Loucy (cell line): ENCODE results near the gene CLCA1.

Source experiments
- H2AFZ ChIP-seq: fragments of 200-600 bp; sonication (generic); 2 replicates; pipeline ENCODE4 v1.6.0; 2016; ENCODE audit warnings: antibody characterized with exemption, mild to moderate bottlenecking, low read length, moderate library complexity
- H3F3A ChIP-seq: fragments of 200-600 bp; 2 replicates; pipeline ENCODE4 v1.6.0; 2016; ENCODE audit warnings: antibody characterized with exemption, low read depth, mild to moderate bottlenecking
- H3K27me3 ChIP-seq: fragments of 200-600 bp; sonication (generic); 2 replicates; pipeline ENCODE4 v1.6.1; 2014; ENCODE audit warnings: low read length, mild to moderate bottlenecking; ENCODE audit not compliant: insufficient read depth, poor library complexity, severe bottlenecking
- H3K36me3 ChIP-seq: fragments of 200-600 bp; sonication (generic); 2 replicates; pipeline ENCODE4 v1.6.1; 2016; ENCODE audit warnings: low read length; ENCODE audit not compliant: insufficient read depth
- H3K4me1 ChIP-seq: fragments of 200-600 bp; sonication (generic); 2 replicates; pipeline ENCODE4 v1.5.1; 2014; ENCODE audit warnings: low read length, mild to moderate bottlenecking; ENCODE audit not compliant: insufficient read depth, poor library complexity, severe bottlenecking
- H3K4me2 ChIP-seq: fragments of 200-600 bp; sonication (generic); 2 replicates; pipeline ENCODE4 v1.6.0; 2014; ENCODE audit warnings: antibody characterized with exemption, low read length, low read depth, mild to moderate bottlenecking; ENCODE audit not compliant: poor library complexity, severe bottlenecking
- H3K4me3 ChIP-seq: fragments of 200-600 bp; sonication (generic); 2 replicates; pipeline ENCODE4 v1.5.1; 2014; ENCODE audit warnings: low read length, mild to moderate bottlenecking, mixed read lengths; ENCODE audit not compliant: poor library complexity, severe bottlenecking
- H3K79me2 ChIP-seq: fragments of 200-600 bp; sonication (generic); 2 replicates; pipeline ENCODE4 v1.6.1; 2014; ENCODE audit warnings: low read length; ENCODE audit not compliant: insufficient read depth
- H3K9ac ChIP-seq: fragments of 200-600 bp; sonication (generic); 2 replicates; pipeline ENCODE4 v1.6.0; 2014; ENCODE audit warnings: mild to moderate bottlenecking, low read depth, low read length, moderate library complexity; ENCODE audit not compliant: poor library complexity, severe bottlenecking
- H3K9me2 ChIP-seq: fragments of 200-600 bp; sonication (generic); replicated peaks from 2 replicates; pipeline ENCODE4 v1.6.1; 2016; ENCODE audit warnings: low read depth, low read length, mixed read lengths
- H3K9me3 ChIP-seq: fragments of 200-600 bp; sonication (generic); 2 replicates; pipeline ENCODE4 v1.6.1; 2014; ENCODE audit warnings: mild to moderate bottlenecking, antibody characterized with exemption, low read length, low read depth; ENCODE audit not compliant: insufficient read depth
- H4K20me1 ChIP-seq: fragments of 200-600 bp; sonication (generic); 2 replicates; pipeline ENCODE4 v1.6.0; 2014; ENCODE audit warnings: antibody characterized with exemption, low read length, mild to moderate bottlenecking; ENCODE audit not compliant: insufficient read depth, poor library complexity, severe bottlenecking
- CTCF ChIP-seq: fragments of 200-600 bp; sonication (generic); conservative IDR thresholded peaks from 2 replicates; pipeline ENCODE4 v1.5.1; 2014; ENCODE audit warnings: mild to moderate bottlenecking, antibody characterized with exemption, low read length
- EZH2phosphoT487 ChIP-seq: fragments of 200-600 bp; IDR thresholded peaks from 2 replicates; pipeline ENCODE4 v1.6.1; 2018; ENCODE audit warnings: antibody characterized with exemption, mild to moderate bottlenecking, moderate library complexity, borderline replicate concordance

Gene CLCA1

DNA sequence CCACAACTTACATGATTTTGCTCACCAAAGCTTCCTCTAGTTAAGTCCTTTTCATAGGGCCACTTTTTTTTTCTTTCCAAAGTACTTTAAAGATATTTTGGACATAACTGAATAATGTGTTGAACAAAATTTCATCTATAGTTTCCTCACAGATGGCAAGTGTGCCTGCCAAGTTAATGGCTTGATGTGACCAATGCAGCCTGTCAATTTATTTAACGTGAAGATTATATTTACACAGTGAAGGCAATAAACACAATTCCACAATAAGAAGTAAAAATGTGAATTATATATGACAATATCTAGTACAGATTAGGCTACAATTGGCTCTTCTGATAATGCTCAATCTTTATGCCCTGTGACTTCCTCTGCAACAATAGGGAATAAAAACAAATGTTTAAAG is 26.7 kb upstream of the CLCA1 start:
- H3K27me3 ChIP-seq = no peaks in the 10 kb centered on the region
- no peaks in the 10 kb centered on the region for H3F3A ChIP-seq
- TF ChIP-seq EZH2phosphoT487 = no peak
- no peaks in the 10 kb centered on the region for H3K9me3 ChIP-seq
- H3K4me2 ChIP-seq = no peak overlapping the region
- no peak overlapping the region for H3K4me3 ChIP-seq
- no peaks in the 10 kb centered on the region for H4K20me1 ChIP-seq
- H3K4me1 ChIP-seq = no peaks in the 10 kb centered on the region
- H3K79me2 ChIP-seq = no peaks in the 10 kb centered on the region
- H2AFZ ChIP-seq = no peak overlapping the region
- H3K9me2 ChIP-seq = no peaks in the 10 kb centered on the region
- H3K9ac ChIP-seq = no peak overlapping the region
- H3K36me3 ChIP-seq = no peaks in the 10 kb centered on the region

- Histone ChIP-seq H3K36me3 (no peaks in the 10 kb centered on the region), H3K4me2 (no peak overlapping the region), H3F3A (no peaks in the 10 kb centered on the region), H3K9me3 (no peaks in the 10 kb centered on the region), H3K27me3 (no peaks in the 10 kb centered on the region), H3K4me3 (no peak overlapping the region), H3K79me2 (no peaks in the 10 kb centered on the region), H4K20me1 (no peaks in the 10 kb centered on the region), H3K9me2 (no peaks in the 10 kb centered on the region), H3K4me1 (no peaks in the 10 kb centered on the region), H2AFZ (no peak overlapping the region), H3K9ac (no peak overlapping the region)
- no peak for TF ChIP-seq EZH2phosphoT487
- no peak for TF ChIP-seq CTCF
These were observed 22.8 kb upstream of the CLCA1 start for GRCh38 chr1:86445919-86446318.

DNA sequence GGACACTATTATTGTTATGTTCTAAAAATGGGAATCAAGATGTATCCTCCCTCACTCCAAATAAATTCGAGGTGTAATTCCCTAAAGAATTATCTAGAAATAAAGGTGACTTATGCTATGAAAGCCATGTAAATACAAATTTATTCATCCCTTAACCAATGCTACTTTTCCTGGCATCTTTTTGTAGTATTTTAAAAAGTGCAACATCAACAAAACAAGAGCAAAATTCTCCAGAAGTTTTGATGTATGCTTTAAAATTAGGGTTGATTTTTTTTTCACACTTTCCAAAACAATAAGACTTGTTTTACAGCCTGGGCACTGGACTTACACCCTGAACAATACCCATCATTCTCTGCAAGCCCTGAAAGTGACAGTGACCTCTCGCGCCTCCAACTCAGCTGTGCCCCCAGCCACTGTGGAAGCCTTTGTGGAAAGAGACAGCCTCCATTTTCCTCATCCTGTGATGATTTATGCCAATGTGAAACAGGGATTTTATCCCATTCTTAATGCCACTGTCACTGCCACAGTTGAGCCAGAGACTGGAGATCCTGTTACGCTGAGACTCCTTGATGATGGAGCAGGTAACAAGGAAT is 21.4 kb upstream of the CLCA1 start:
- no peaks in the 10 kb centered on the region for H3K36me3 ChIP-seq
- H3K4me2 ChIP-seq = no peak overlapping the region
- H3K4me1 ChIP-seq = no peaks in the 10 kb centered on the region
- H3K79me2 ChIP-seq = no peaks in the 10 kb centered on the region
- no peak overlapping the region for H3K9ac ChIP-seq
- no peaks in the 10 kb centered on the region for H3K9me2 ChIP-seq
- H3K9me3 ChIP-seq = no peaks in the 10 kb centered on the region
- TF ChIP-seq CTCF (no peak), EZH2phosphoT487 (no peak)
- no peaks in the 10 kb centered on the region for H3F3A ChIP-seq
- H2AFZ ChIP-seq = no peak overlapping the region
- H4K20me1 ChIP-seq = no peaks in the 10 kb centered on the region
- H3K4me3 ChIP-seq = no peak overlapping the region
- no peaks in the 10 kb centered on the region for H3K27me3 ChIP-seq

DNA sequence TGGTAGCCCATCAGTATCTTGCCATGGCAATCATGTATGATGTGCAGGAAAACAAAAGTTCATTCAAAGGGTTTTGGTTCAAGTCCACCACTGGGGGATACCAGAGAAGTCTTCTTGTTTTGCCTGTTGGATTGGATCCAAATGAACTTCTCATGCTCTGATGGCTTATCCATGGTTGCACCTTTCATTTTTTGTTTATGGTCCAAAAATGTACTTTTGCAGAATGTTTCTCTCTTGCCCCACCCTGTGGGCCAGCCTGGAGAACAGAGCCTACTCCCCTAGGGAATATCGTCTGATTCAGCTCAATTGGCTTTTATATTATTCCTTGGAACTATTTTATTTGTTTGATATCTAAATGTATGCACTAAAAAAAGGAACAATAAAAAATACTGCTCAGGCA is 20.1 kb upstream of the CLCA1 start:
- Histone ChIP-seq H3K27me3 (no peaks in the 10 kb centered on the region), H3K4me1 (no peaks in the 10 kb centered on the region), H3K9me2 (no peaks in the 10 kb centered on the region), H3K4me2 (no peak overlapping the region), H2AFZ (no peak overlapping the region), H3F3A (no peaks in the 10 kb centered on the region), H3K79me2 (no peaks in the 10 kb centered on the region), H3K4me3 (no peak overlapping the region), H4K20me1 (no peaks in the 10 kb centered on the region), H3K9me3 (no peaks in the 10 kb centered on the region), H3K36me3 (no peaks in the 10 kb centered on the region), H3K9ac (no peak overlapping the region)
- TF ChIP-seq EZH2phosphoT487 = no peak
- no peak for TF ChIP-seq CTCF
